ENCODE data around the gene AQP7. TPM values are rescaled to one million over a fixed set of nuclear protein-coding genes. Genes with fewer than 3 reads are reported as not detected.
A peak's percentile ranks its signal among the peaks of the same experiment; 100 is the strongest.

Gene AQP7
- total RNA-seq, 1 donor from 2014 or later = 5.0 TPM

DNA sequence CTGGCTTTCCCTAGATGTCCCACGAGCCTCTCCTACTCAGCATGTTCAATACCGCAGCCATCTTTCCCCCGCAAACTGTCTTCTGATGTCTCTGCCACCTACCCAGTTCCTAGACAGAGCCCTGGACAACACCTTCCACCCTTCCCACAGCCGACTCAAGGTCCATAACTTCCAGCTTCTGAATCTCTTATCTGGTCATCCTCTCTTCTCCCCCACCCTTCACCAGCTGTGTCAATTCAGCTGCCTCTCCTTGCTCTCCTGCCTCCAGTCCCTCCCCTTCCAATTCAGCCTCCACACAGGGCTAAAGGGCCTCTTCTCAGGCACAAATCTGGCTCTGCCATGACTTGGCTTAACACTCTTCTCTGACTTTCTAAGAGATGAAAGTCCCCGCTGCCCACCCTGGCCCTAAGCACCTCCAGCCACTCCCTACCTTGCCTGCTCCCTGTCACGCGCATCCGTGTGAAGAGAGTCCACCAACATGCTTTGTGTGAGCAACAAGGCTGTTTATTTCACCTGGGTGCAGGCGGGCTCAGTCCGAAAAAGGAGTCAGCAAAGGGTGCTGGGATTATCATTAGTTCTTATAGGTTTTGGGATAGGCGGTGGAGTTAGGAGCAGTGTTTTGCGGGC is 25.2 kb downstream of the AQP7 start:
- no peaks in the 10 kb centered on the region for H3K9me3 Mint-ChIP-seq
- no peaks in the 10 kb centered on the region for H3K27me3 Mint-ChIP-seq
- H3K36me3 Mint-ChIP-seq = no peaks in the 10 kb centered on the region
- peak overlapping the region; percentile 71 for H3K27ac Mint-ChIP-seq
- no peak for DNase-seq (ENCODE audit: extremely low spot score, unreplicated experiment)
- peaks cover 39% of the 10 kb centered on the region for H3K4me1 Mint-ChIP-seq (ENCODE audit: unreplicated experiment)
- H3K4me3 Mint-ChIP-seq = no peak overlapping the region
- TF ChIP-seq, protein P1, sequence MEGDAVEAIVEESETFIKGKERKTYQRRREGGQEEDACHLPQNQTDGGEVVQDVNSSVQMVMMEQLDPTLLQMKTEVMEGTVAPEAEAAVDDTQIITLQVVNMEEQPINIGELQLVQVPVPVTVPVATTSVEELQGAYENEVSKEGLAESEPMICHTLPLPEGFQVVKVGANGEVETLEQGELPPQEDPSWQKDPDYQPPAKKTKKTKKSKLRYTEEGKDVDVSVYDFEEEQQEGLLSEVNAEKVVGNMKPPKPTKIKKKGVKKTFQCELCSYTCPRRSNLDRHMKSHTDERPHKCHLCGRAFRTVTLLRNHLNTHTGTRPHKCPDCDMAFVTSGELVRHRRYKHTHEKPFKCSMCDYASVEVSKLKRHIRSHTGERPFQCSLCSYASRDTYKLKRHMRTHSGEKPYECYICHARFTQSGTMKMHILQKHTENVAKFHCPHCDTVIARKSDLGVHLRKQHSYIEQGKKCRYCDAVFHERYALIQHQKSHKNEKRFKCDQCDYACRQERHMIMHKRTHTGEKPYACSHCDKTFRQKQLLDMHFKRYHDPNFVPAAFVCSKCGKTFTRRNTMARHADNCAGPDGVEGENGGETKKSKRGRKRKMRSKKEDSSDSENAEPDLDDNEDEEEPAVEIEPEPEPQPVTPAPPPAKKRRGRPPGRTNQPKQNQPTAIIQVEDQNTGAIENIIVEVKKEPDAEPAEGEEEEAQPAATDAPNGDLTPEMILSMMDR (conservative IDR thresholded peaks at IDR 0.05) = no peak

DNA sequence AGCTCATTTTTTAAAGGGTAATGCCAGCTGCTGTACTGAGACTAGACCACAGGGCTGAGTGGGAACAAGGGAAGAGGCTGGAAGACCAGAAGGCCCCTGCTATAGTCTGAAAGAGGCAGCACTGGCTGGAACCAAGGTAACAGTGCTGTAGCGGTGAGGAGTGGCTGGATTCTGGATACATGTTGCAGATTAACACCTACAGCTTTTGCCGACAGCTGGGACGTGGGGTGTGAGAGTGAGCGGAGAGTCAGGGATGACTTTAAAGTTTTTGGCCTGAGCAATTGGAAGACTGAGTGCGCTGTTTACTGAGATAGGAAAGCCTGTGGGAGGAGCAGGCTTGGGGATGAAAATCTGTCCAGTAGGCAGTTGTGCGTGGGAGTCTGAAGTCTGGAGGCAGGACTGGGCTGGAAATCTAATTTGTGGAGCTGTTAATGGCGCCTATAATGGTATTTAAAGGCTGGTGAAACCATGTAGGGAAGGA is 26.5 kb downstream of the AQP7 start:
- Mint-ChIP-seq H3K36me3 (no peaks in the 10 kb centered on the region), H3K27ac (peak overlapping the region; percentile 73), H3K9me3 (no peaks in the 10 kb centered on the region), H3K4me1 (ENCODE audit: unreplicated experiment) (peaks cover 36% of the 10 kb centered on the region), H3K4me3 (no peak overlapping the region), H3K27me3 (no peaks in the 10 kb centered on the region)
- no peak for DNase-seq (ENCODE audit: extremely low spot score, unreplicated experiment)
- TF ChIP-seq, protein P1 (conservative IDR thresholded peaks at IDR 0.05) = no peak

DNA sequence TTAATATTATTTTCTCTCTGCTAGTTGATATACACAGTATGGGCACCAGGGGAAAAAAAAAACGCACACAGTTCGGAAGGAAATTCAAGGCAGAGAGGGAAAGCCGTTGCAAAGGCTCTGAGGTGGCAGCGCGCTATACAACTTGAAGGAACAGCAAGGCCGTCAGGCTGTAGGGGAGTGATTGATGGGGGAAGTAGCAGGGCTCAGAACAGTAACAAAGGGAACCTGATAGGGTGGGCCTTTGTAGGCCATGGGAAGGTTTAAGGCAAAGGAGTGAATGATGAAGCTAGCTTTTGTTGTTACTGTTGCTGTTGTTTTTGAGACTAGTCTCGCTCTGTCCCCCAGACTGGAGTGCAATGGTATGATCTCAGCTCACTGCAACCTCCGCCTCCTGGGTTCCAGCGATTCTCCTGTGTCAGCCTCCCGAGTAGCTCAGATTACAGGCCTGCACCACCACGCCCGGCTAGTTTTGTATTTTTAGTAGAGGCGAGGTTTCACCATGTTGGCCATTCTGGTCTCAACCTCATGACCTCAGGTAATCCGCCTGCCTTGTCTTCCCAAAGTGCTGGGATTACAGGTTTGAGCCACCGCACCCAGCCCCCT is 27.0 kb downstream of the AQP7 start:
- H3K27ac Mint-ChIP-seq = peak overlapping the region; percentile 73
- peak overlapping the region; percentile 65 for H3K4me3 Mint-ChIP-seq
- H3K27me3 Mint-ChIP-seq = no peaks in the 10 kb centered on the region
- TF ChIP-seq, protein P1 (conservative IDR thresholded peaks at IDR 0.05) = peak; percentile 38
- no peak for DNase-seq (ENCODE audit: extremely low spot score, unreplicated experiment)
- H3K9me3 Mint-ChIP-seq = no peaks in the 10 kb centered on the region
- no peaks in the 10 kb centered on the region for H3K36me3 Mint-ChIP-seq
- peaks cover 33% of the 10 kb centered on the region for H3K4me1 Mint-ChIP-seq (ENCODE audit: unreplicated experiment)

DNA sequence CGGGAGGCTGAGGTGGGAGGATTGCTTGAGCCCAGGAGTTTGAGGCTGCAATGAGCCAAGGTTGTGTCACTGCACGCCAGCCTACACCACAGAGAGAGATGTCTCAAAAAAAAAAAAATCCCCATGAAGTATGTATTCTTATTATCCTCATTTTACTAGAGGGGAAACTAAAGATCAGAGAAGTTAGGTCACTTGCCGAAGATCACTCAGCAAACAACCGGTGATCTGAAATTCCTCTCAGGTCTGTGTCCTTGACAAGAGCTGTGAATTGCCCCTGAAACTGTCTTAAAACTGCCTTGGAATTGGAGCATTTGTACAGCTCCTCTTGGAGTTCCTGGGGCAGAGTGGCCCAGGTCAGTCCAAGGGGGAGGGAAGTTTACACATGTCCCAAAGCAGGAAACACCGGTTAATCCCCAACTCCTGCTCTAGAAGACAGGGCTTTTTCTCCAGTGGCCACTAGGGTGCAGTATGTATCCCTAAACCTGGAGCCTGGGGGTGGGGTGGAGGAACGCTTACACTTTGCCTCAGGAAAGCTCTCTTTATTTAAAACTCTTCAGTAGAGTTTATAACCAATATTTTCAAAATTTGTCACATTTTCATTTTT is 27.6 kb downstream of the AQP7 start:
- no peak for DNase-seq (ENCODE audit: extremely low spot score, unreplicated experiment)
- Mint-ChIP-seq H3K4me3 (peak overlapping the region; percentile 65), H3K4me1 (ENCODE audit: unreplicated experiment) (peaks cover 33% of the 10 kb centered on the region), H3K27me3 (no peaks in the 10 kb centered on the region), H3K36me3 (peaks cover 3% of the 10 kb centered on the region), H3K9me3 (no peaks in the 10 kb centered on the region), H3K27ac (peak overlapping the region; percentile 73)
- TF ChIP-seq, protein P1 (conservative IDR thresholded peaks at IDR 0.05) = peak; percentile 96

DNA sequence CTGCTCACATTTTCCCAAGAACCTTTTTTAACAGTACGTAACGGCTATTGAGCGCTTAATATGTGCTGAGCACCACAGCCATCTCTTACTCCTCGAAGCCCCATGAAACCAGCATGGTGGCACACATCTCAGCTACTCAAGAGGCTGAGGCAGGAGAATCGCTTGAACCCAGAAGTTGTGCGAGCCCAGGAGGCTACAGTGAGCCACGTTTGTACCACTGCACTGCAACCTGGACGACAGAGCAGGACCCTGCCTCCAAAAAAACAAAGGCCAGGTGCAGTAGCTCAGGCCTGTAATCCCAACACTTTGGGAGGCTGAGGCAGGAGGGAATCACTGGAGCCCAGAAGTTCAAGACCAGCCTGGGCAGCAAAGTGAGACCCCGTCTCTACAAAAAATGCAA is 28.2 kb downstream of the AQP7 start:
- Mint-ChIP-seq H3K27ac (peak overlapping the region; percentile 69), H3K27me3 (no peaks in the 10 kb centered on the region), H3K4me3 (no peak overlapping the region), H3K36me3 (peaks cover 3% of the 10 kb centered on the region), H3K4me1 (ENCODE audit: unreplicated experiment) (peaks cover 33% of the 10 kb centered on the region), H3K9me3 (no peaks in the 10 kb centered on the region)
- DNase-seq (ENCODE audit: extremely low spot score, unreplicated experiment) = no peak
- TF ChIP-seq, protein P1 (conservative IDR thresholded peaks at IDR 0.05) = no peak
